A673 (cell line): ENCODE data around the gene WWTR1. TPM values are rescaled to one million over a fixed set of nuclear protein-coding genes. Genes with fewer than 3 reads are reported as not detected.

Source experiments
- Bru-seq: library from RNA; stranded (reverse); fragments of 400-500 nt; gene quantifications from one replicate; lab custom pipeline; 2021; lab: Mats Ljungman, UMichigan
- BruChase-seq, 2 experiments: library from RNA; stranded (reverse); fragments of 400-500 nt; gene quantifications; one replicate each; lab custom pipeline; 2021; lab: Mats Ljungman, UMichigan
- BruUV-seq: library from RNA; stranded (reverse); fragments of 400-500 nt; replicated peaks from 2 replicates; lab custom pipeline; 2021; lab: Mats Ljungman, UMichigan
- CTCF ChIA-PET: fragments of 300-600 bp; sonication (Branson Sonifier 250); formaldehyde crosslinking; loops from one replicate; lab custom pipeline; 2022; ENCODE audit warnings: antibody characterized with exemption; lab: Charles Lee
- POLR2A ChIA-PET: fragments of 300-600 bp; sonication (Branson Sonifier 250); formaldehyde crosslinking; loops from one replicate; lab custom pipeline; 2022; ENCODE audit warnings: antibody characterized with exemption; ENCODE audit not compliant: low non-redundant PET; lab: Charles Lee
- DNase-seq: peaks from one replicate; pipeline ENCODE4 v3.0.0-alpha.2; 2015; ENCODE audit warnings: low spot score
- H3K27ac ChIP-seq: fragments of 200-600 bp; sonication (generic); 2 replicates; pipeline ENCODE4 v1.5.1; 2016; ENCODE audit warnings: mixed run types, low read depth, mild to moderate bottlenecking, mixed read lengths, antibody characterized with exemption, low read length; ENCODE audit not compliant: poor library complexity, severe bottlenecking
- H3K27me3 ChIP-seq: fragments of 200-600 bp; sonication (generic); replicated peaks from 2 replicates; pipeline ENCODE4 v1.6.1; 2017; ENCODE audit warnings: mixed run types, low read depth, mild to moderate bottlenecking, mixed read lengths, antibody characterized with exemption, low read length; ENCODE audit not compliant: insufficient read depth, poor library complexity
- H3K36me3 ChIP-seq: fragments of 200-600 bp; sonication (generic); 2 replicates; pipeline ENCODE4 v1.6.1; 2016; ENCODE audit warnings: mixed run types, mild to moderate bottlenecking, mixed read lengths, antibody characterized with exemption, low read length; ENCODE audit not compliant: insufficient read depth, poor library complexity, severe bottlenecking
- H3K4me1 ChIP-seq: fragments of 200-600 bp; sonication (generic); 2 replicates; pipeline ENCODE4 v1.6.1; 2017; ENCODE audit warnings: mixed run types, mild to moderate bottlenecking, mixed read lengths, antibody characterized with exemption, low read length; ENCODE audit not compliant: insufficient read depth, poor library complexity, severe bottlenecking
- H3K4me3 ChIP-seq: fragments of 200-600 bp; sonication (generic); 2 replicates; pipeline ENCODE4 v1.5.1; 2016; ENCODE audit warnings: low read depth, mixed run types, mild to moderate bottlenecking, mixed read lengths, low read length; ENCODE audit not compliant: poor library complexity, severe bottlenecking
- H3K9me3 ChIP-seq: fragments of 200-600 bp; sonication (generic); 2 replicates; pipeline ENCODE4 v1.6.1; 2016; ENCODE audit warnings: mixed run types, low read depth, mild to moderate bottlenecking, mixed read lengths, antibody characterized with exemption, low read length; ENCODE audit not compliant: poor library complexity, severe bottlenecking
- EZH2 ChIP-seq: fragments of 200-600 bp; sonication (generic); IDR thresholded peaks from 2 replicates; pipeline ENCODE4 v1.6.1; 2017; ENCODE audit warnings: borderline replicate concordance, low read depth, mild to moderate bottlenecking, mixed read lengths, antibody characterized with exemption, low read length; ENCODE audit not compliant: poor library complexity, severe bottlenecking
- intact Hi-C: fragments of 100-400 bp; cut with micrococcal nuclease; formaldehyde crosslinking; loops from one replicate; pipeline ENCODE4 v1.10.0; 2022; ENCODE audit not compliant: unreplicated experiment
- long read RNA-seq: library from polyadenylated mRNA; stranded (forward); transcript quantifications from one replicate; pipeline ENCODE4 v2.0.0, GENCODE V29; 2022
- total RNA-seq: library from RNA; stranded (reverse); gene quantifications from 2 replicates; pipeline ENCODE4 v1.2.3, GENCODE V29; 2021
- TF ChIP-seq, protein P1 (sequence below): fragments of 300-800, 200-600 bp; sonication (generic); conservative IDR thresholded peaks from 2 replicates; pipeline ENCODE4 v1.5.1; 2017; ENCODE audit warnings: low read depth, mild to moderate bottlenecking, antibody characterized with exemption, low read length, moderate library complexity, mixed read lengths

Gene WWTR1
- total RNA-seq = 72.9 and 76.8 TPM in 2 replicates
- Bru-seq, nascent RNA = percentile 86 among the genes with signal in this experiment
- BruChase-seq, experiment 1, labeled RNA remaining after a 2-hour chase = percentile 76 among the genes with signal in this experiment
- percentile 81 among the genes with signal in this experiment for BruChase-seq, experiment 2, labeled RNA remaining after a 6-hour chase
- long read RNA-seq, transcript WWTR1-201 (7 exons, 2,103 nt) = major isoform, 36 of 77 reads
- long read RNA-seq, partial matches to known transcripts = 21 of 77 reads
- long read RNA-seq, other reads (novel, unspliced or antisense) = 19 of 77 reads

DNA sequence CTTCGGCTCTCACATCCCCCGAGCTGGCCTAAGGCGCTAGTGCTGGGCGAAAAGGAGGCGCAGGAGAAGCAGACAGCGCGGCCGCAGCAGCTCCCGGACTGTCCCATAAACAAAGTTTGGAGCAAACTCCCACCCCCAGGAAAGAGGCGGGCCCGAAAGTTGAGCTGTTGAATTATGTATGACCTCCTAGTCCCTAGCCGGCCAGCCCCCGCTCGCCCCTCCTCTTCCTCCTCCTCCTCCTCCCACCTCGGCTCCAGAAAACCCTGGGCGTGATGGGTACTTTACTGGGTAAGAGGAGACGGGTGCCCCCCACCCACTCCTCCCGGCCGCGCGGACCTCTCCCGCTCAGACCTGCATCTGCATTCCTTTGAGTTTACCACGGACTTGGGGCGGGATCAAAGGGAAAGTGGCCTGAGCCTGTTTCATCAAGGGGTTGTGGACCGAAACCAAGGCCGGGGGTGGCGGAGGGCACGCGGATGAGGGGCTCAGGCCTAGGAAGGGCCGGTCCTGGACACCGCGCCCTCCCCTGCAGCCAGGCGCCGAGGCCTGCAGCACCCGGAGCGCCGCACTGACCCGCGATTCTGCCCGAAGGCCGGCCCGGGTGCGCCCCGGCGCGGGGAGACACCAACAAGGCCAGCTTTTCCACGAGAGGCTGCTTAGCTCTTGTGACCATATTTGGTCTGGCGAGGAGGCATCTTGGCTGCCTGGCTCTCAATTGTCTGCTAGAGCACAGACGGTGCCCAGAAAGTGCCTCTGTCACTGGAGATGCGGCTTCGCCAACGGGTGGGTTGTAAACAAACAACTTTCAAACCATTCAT lies at the start of gene WWTR1:
TSS of gene WWTR1 (minus strand) at position 100 of the 818 bp plus-strand sequence. CDS start 719 bp downstream, outside the sequence.
- no peaks in the 10 kb centered on the region for H3K9me3 ChIP-seq
- CTCF ChIA-PET = interaction anchor here (0.6 to 0.9 kb wide), 2 partner anchors 90 to 108 kb away, joined by 3 to 4 read pairs; no protein-coding TSS in a partner anchor
- peaks cover 9% of the 10 kb centered on the region for H3K36me3 ChIP-seq
- TSS peak; percentile 72 for BruUV-seq
- no peaks in the 10 kb centered on the region for H3K27me3 ChIP-seq
- TF ChIP-seq, protein P1, sequence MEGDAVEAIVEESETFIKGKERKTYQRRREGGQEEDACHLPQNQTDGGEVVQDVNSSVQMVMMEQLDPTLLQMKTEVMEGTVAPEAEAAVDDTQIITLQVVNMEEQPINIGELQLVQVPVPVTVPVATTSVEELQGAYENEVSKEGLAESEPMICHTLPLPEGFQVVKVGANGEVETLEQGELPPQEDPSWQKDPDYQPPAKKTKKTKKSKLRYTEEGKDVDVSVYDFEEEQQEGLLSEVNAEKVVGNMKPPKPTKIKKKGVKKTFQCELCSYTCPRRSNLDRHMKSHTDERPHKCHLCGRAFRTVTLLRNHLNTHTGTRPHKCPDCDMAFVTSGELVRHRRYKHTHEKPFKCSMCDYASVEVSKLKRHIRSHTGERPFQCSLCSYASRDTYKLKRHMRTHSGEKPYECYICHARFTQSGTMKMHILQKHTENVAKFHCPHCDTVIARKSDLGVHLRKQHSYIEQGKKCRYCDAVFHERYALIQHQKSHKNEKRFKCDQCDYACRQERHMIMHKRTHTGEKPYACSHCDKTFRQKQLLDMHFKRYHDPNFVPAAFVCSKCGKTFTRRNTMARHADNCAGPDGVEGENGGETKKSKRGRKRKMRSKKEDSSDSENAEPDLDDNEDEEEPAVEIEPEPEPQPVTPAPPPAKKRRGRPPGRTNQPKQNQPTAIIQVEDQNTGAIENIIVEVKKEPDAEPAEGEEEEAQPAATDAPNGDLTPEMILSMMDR = 0 out of 2 replicates have a peak, but pooled peaks have one; percentile 14
- no peak for TF ChIP-seq EZH2
- peak; percentile 95 for DNase-seq
- peak within 1 kb of the TSS; percentile 66 for H3K4me3 ChIP-seq
- peaks cover 29% of the 10 kb centered on the region for H3K4me1 ChIP-seq
- peak within 1 kb of the TSS; percentile 99 for H3K27ac ChIP-seq
- intact Hi-C loops = loop anchor here (5.0 to 10.0 kb wide), 3 partner anchors 53 to 126 kb away; no protein-coding TSS in a partner anchor
- POLR2A ChIA-PET = interaction anchor here (0.7 to 1.5 kb wide), 6 partner anchors 12 to 82 kb away, joined by 3 to 5 read pairs (median 3); no protein-coding TSS in a partner anchor

DNA sequence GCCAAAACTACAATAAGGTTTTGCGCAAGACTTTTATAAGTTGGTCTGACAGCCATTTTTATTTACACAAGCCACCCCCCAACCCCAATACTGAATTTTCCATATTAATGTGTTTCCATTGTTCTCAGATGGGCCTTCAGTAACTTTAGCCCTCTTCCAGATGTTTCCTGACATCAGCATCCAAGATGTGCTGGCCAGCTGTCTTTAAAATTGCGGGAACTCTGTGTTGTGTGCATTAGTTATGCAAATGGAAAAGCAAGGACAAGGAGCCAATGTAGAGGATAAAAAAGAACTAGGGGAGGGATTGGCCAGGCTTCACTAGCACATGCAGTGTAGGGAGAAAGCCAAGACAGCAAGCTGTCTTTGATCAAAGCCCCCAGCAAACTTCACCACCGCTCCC lies 49.1 kb upstream of the WWTR1 start:
- CTCF ChIA-PET = no interaction called here
- intact Hi-C loops = no loop called here
- Histone ChIP-seq H3K36me3 (no peaks in the 10 kb centered on the region), H3K4me3 (no peak overlapping the region), H3K4me1 (peaks cover 17% of the 10 kb centered on the region), H3K9me3 (no peaks in the 10 kb centered on the region), H3K27me3 (no peaks in the 10 kb centered on the region), H3K27ac (no peak overlapping the region)
- BruUV-seq = no TSS peak
- POLR2A ChIA-PET = no interaction called here
- peak; percentile 55 for DNase-seq
- TF ChIP-seq, protein P1 = no peak
- TF ChIP-seq EZH2 = no peak

DNA sequence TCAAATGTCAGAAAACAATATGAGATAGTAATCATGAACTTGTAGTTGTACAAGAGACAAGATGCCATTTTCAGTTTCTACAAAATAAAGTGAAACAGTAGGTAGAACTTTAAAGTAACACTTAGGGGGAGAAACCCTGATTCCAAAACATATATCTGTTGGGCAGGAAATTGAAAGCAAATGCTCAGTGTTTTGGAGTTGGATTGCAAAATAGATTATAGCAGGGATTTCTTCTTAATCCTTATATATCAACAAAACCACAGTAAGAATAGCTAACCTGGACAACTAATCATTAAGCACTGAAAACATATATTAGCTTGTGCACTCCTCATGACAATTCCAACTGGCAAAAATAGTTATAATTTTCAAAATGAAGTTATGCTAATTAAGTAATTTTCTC lies 47.6 kb upstream of the WWTR1 start:
- POLR2A ChIA-PET = no interaction called here
- no TSS peak for BruUV-seq

More for the DNA sequence above, 47.6 kb upstream of the WWTR1 start:
- Histone ChIP-seq H3K9me3 (no peaks in the 10 kb centered on the region), H3K27ac (no peak overlapping the region), H3K4me1 (peaks cover 17% of the 10 kb centered on the region), H3K36me3 (no peaks in the 10 kb centered on the region), H3K27me3 (no peaks in the 10 kb centered on the region), H3K4me3 (no peak overlapping the region)
- TF ChIP-seq, protein P1 = no peak
- TF ChIP-seq EZH2 = no peak
- intact Hi-C loops = no loop called here
- no peak for DNase-seq
- CTCF ChIA-PET = no interaction called here
